K562 treated with DMSO at 1 percent for 12 hours (cell line): ENCODE results near the gene SYK. TPM values are rescaled to one million over a fixed set of nuclear protein-coding genes. Genes with fewer than 3 reads are reported as not detected.

ENCODE experiments used
- total RNA-seq: library from RNA; unstranded; fragments of 300-600 nt; gene quantifications from 2 replicates; pipeline ENCODE4 v1.2.3, GENCODE V29; 2022; ENCODE audit not compliant: insufficient read depth

SYK gene
- total RNA-seq: 10.9 and 25.1 TPM in 2 replicates

DNA sequence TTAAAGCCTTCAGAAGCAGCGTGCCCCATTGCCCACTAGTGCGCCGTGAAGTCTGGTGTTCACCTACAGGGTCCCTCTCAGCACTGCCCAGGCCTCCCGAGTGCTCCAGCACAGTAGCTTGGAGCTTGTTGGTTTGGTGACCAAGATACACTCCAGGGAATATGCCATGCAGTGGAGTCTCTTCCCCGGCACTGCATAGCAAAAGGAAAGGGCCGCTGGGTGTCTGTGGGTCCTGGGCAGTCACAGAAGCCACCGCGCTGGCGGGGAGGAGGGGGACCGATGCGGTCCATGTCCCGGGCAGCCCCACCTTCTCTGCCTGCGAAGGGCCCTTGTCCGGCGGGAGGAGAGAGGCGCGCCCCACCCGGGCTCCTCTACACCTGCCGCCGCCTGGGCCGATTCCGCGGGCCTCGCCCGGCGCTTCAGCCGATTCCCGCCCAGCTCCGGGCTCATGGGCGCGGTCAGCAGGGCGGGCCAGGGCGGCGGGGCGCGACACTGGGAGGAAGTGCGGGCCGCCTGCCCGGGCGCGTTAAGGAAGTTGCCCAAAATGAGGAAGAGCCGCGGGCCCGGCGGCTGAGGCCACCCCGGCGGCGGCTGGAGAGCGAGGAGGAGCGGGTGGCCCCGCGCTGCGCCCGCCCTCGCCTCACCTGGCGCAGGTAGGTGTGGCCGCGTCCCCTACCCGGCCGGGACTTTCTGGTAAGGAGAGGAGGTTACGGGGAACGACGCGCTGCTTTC lies at the start of gene SYK:
TSS of gene SYK (plus strand) at position 579 of the 732 bp plus-strand sequence. CDS start 42,080 bp downstream, outside the sequence.

Other genes with a start within 250 kb of the SYK start
- gene DIRAS2, start 159.0 kb upstream of the SYK start, total RNA-seq: not detected in 2 replicates